Panc1 (cell line): ENCODE measurements around the gene ERC2. TPM values are rescaled to one million over a fixed set of nuclear protein-coding genes. Genes with fewer than 3 reads are reported as not detected.

ENCODE experiments used
- ATAC-seq: fragments of 200-7000 bp; cut with Tn5 transposase; 2 replicates; pipeline ENCODE4 v1.9.1; 2020; ENCODE audit warnings: mild to moderate bottlenecking, moderate library complexity
- BruUV-seq: library from RNA; stranded (reverse); fragments of 400-500 nt; replicated peaks from 2 replicates; lab custom pipeline; 2021; lab: Mats Ljungman, UMichigan
- CTCF ChIA-PET: fragments of 300-600 bp; sonication (Branson Sonifier 250); formaldehyde crosslinking; loops from one replicate; lab custom pipeline; 2022; ENCODE audit warnings: antibody characterized with exemption; lab: Charles Lee
- POLR2A ChIA-PET: fragments of 300-600 bp; sonication (Branson Sonifier 250); formaldehyde crosslinking; loops from one replicate; lab custom pipeline; 2022; ENCODE audit warnings: antibody characterized with exemption; lab: Charles Lee
- DNase-seq: peaks from one replicate; pipeline ENCODE4 v3.0.0-alpha.2; 2010; ENCODE audit warnings: low read depth, low spot score
- H3K27ac ChIP-seq: 2 replicates; pipeline ENCODE4 v1.5.1; 2011; ENCODE audit warnings: mild to moderate bottlenecking, low read length, inconsistent platforms
- H3K27me3 ChIP-seq: fragments of 200-500 bp; sonication (Bioruptor generic); 2 replicates; pipeline ENCODE4 v1.6.0; 2014; ENCODE audit warnings: low read length, inconsistent platforms; ENCODE audit not compliant: control insufficient read depth, insufficient read depth
- H3K36me3 ChIP-seq: fragments of 200-500 bp; sonication (Bioruptor generic); 2 replicates; pipeline ENCODE4 v1.5.1; 2014; ENCODE audit warnings: inconsistent platforms, mild to moderate bottlenecking, low read length, moderate library complexity; ENCODE audit not compliant: control insufficient read depth, insufficient read depth
- H3K4me1 ChIP-seq: 2 replicates; pipeline ENCODE4 v1.5.1; 2011; ENCODE audit warnings: inconsistent platforms, mild to moderate bottlenecking, low read length, moderate library complexity; ENCODE audit not compliant: control insufficient read depth, insufficient read depth
- H3K4me3 ChIP-seq, 2 experiments: 2 replicates each; pipeline ENCODE4 v1.5.1; 2011 to 2012; ENCODE audit warnings: low read depth in 2 of 2, low read length in 2 of 2, mild to moderate bottlenecking in 2 of 2, inconsistent platforms in 1 of 2, moderate library complexity in 1 of 2
- H3K9me3 ChIP-seq: fragments of 200-500 bp; sonication (Bioruptor generic); 2 replicates; pipeline ENCODE4 v1.5.1; 2014; ENCODE audit warnings: low read depth, mild to moderate bottlenecking, inconsistent platforms, low read length, moderate library complexity; ENCODE audit not compliant: control insufficient read depth, insufficient read depth
- POLR2AphosphoS5 ChIP-seq: IDR thresholded peaks from 2 replicates; pipeline ENCODE4 v1.6.1; 2012; ENCODE audit warnings: mild to moderate bottlenecking, low read depth, low read length, moderate library complexity
- SIN3A ChIP-seq: IDR thresholded peaks from 2 replicates; pipeline ENCODE4 v1.6.1; 2012; ENCODE audit warnings: low read depth, mild to moderate bottlenecking, low read length, moderate library complexity, borderline replicate concordance; ENCODE audit not compliant: insufficient read depth
- TCF7L2 ChIP-seq: IDR thresholded peaks from 2 replicates; pipeline ENCODE4 v1.6.1; 2011; ENCODE audit warnings: mild to moderate bottlenecking, low read depth, low read length, inconsistent platforms
- in situ Hi-C: cut with HindIII; loops from 2 replicates; pipeline ENCODE4 v1.10.0; 2016; ENCODE audit warnings: low sequenced_read_pairs, low pct_unique_long_range_greater_than_20kb
- intact Hi-C: fragments of 100-400 bp; cut with micrococcal nuclease; formaldehyde crosslinking; loops from one replicate; pipeline ENCODE4 v1.10.0; 2022; ENCODE audit not compliant: unreplicated experiment
- total RNA-seq: library from RNA; stranded (reverse); gene quantifications from one replicate; pipeline ENCODE4 v1.2.1, GENCODE V29; 2021; ENCODE audit not compliant: unreplicated experiment
- TF ChIP-seq, protein P1 (sequence below), 2 experiments: IDR thresholded peaks; 2 replicates each; pipeline ENCODE4 v1.6.1; 2011 to 2012; ENCODE audit warnings: low read depth in 2 of 2, control low read depth in 1 of 2, low read length in 1 of 2, mild to moderate bottlenecking in 1 of 2, moderate library complexity in 1 of 2; ENCODE audit not compliant: insufficient read depth in 1 of 2
- TF ChIP-seq, protein P2 (sequence below): fragments of 450-650 bp; IDR thresholded peaks from 2 replicates; pipeline ENCODE4 v1.5.1; 2017; ENCODE audit warnings: mild to moderate bottlenecking

Gene ERC2
- total RNA-seq, 1 experiment from 2014 or later: 0.33 TPM

DNA sequence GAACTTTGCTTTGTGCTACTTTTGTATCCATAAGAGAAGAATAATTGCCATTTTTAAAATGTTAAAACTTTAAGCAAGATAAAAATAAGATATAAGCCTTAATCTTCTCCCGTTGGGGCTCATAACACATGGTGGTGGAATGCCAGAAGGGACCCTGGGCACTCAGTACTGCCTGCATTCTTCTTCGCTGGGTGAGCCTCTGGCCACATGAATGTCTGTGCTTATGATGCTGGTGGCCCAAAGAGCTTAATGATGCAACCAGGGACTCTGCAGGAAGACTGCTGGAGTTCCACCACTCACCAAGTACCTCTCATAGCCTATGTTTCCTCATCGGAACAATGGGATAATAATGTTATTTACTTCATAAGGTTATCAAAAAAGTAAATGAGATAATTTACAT is 103.6 kb downstream of the ERC2 start:
- DNase-seq: no peak
- no peaks in the 10 kb centered on the region for H3K9me3 ChIP-seq
- H3K27ac ChIP-seq: no peak overlapping the region
- ATAC-seq: no peak
- ChIA-PET CTCF (no interaction called here), POLR2A (no interaction called here)
- no peak overlapping the region for H3K4me3 ChIP-seq
- H3K36me3 ChIP-seq: no peaks in the 10 kb centered on the region
- intact Hi-C loops (no loop called here), in situ Hi-C loops (no loop called here)
- H3K4me1 ChIP-seq: no peaks in the 10 kb centered on the region
- peaks cover 2% of the 10 kb centered on the region; the same call in 1 of the 2 replicates for H3K27me3 ChIP-seq
- no TSS peak for BruUV-seq
- TF ChIP-seq, protein P1, sequence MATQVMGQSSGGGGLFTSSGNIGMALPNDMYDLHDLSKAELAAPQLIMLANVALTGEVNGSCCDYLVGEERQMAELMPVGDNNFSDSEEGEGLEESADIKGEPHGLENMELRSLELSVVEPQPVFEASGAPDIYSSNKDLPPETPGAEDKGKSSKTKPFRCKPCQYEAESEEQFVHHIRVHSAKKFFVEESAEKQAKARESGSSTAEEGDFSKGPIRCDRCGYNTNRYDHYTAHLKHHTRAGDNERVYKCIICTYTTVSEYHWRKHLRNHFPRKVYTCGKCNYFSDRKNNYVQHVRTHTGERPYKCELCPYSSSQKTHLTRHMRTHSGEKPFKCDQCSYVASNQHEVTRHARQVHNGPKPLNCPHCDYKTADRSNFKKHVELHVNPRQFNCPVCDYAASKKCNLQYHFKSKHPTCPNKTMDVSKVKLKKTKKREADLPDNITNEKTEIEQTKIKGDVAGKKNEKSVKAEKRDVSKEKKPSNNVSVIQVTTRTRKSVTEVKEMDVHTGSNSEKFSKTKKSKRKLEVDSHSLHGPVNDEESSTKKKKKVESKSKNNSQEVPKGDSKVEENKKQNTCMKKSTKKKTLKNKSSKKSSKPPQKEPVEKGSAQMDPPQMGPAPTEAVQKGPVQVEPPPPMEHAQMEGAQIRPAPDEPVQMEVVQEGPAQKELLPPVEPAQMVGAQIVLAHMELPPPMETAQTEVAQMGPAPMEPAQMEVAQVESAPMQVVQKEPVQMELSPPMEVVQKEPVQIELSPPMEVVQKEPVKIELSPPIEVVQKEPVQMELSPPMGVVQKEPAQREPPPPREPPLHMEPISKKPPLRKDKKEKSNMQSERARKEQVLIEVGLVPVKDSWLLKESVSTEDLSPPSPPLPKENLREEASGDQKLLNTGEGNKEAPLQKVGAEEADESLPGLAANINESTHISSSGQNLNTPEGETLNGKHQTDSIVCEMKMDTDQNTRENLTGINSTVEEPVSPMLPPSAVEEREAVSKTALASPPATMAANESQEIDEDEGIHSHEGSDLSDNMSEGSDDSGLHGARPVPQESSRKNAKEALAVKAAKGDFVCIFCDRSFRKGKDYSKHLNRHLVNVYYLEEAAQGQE (IDR thresholded peaks at IDR 0.05; ENCODE audit: insufficient read depth in 1 of 2, low read depth in 2 of 2, low read length in 1 of 2): no peak
- TF ChIP-seq, protein P2, sequence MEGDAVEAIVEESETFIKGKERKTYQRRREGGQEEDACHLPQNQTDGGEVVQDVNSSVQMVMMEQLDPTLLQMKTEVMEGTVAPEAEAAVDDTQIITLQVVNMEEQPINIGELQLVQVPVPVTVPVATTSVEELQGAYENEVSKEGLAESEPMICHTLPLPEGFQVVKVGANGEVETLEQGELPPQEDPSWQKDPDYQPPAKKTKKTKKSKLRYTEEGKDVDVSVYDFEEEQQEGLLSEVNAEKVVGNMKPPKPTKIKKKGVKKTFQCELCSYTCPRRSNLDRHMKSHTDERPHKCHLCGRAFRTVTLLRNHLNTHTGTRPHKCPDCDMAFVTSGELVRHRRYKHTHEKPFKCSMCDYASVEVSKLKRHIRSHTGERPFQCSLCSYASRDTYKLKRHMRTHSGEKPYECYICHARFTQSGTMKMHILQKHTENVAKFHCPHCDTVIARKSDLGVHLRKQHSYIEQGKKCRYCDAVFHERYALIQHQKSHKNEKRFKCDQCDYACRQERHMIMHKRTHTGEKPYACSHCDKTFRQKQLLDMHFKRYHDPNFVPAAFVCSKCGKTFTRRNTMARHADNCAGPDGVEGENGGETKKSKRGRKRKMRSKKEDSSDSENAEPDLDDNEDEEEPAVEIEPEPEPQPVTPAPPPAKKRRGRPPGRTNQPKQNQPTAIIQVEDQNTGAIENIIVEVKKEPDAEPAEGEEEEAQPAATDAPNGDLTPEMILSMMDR: no peak
- TF ChIP-seq TCF7L2 (no peak), SIN3A (no peak), POLR2AphosphoS5 (no peak)

- in situ Hi-C loops: no loop called here
- TF ChIP-seq, protein P2: no peak
- TF ChIP-seq TCF7L2 (no peak), SIN3A (no peak), POLR2AphosphoS5 (no peak)
- TF ChIP-seq, protein P1 (IDR thresholded peaks at IDR 0.05; ENCODE audit: insufficient read depth in 1 of 2, low read depth in 2 of 2, low read length in 1 of 2): no peak
Measured at GRCh38 chr3:56363720-56364119, 104.5 kb downstream of the ERC2 start.

More at GRCh38 chr3:56363720-56364119, 104.5 kb downstream of the ERC2 start:
- intact Hi-C loops: no loop called here
- H3K4me1 ChIP-seq: no peaks in the 10 kb centered on the region
- no peak overlapping the region for H3K4me3 ChIP-seq
- ChIA-PET CTCF (no interaction called here), POLR2A (no interaction called here)
- DNase-seq (no peak), ATAC-seq (no peak)
- H3K9me3 ChIP-seq: no peaks in the 10 kb centered on the region
- H3K27ac ChIP-seq: no peak overlapping the region
- BruUV-seq: no TSS peak
- no peaks in the 10 kb centered on the region for H3K27me3 ChIP-seq
- H3K36me3 ChIP-seq: no peaks in the 10 kb centered on the region
